Loucy (cell line): ENCODE data around the gene SYNGR3.

Experiments used
- EZH2phosphoT487 ChIP-seq: fragments of 200-600 bp; IDR thresholded peaks from 2 replicates; pipeline ENCODE4 v1.6.1; 2018; ENCODE audit warnings: antibody characterized with exemption, mild to moderate bottlenecking, moderate library complexity, borderline replicate concordance
- TF ChIP-seq, protein P1 (sequence below): fragments of 200-600 bp; sonication (generic); conservative IDR thresholded peaks from 2 replicates; pipeline ENCODE4 v1.5.1; 2014; ENCODE audit warnings: mild to moderate bottlenecking, antibody characterized with exemption, low read length

- TF ChIP-seq, protein P1, sequence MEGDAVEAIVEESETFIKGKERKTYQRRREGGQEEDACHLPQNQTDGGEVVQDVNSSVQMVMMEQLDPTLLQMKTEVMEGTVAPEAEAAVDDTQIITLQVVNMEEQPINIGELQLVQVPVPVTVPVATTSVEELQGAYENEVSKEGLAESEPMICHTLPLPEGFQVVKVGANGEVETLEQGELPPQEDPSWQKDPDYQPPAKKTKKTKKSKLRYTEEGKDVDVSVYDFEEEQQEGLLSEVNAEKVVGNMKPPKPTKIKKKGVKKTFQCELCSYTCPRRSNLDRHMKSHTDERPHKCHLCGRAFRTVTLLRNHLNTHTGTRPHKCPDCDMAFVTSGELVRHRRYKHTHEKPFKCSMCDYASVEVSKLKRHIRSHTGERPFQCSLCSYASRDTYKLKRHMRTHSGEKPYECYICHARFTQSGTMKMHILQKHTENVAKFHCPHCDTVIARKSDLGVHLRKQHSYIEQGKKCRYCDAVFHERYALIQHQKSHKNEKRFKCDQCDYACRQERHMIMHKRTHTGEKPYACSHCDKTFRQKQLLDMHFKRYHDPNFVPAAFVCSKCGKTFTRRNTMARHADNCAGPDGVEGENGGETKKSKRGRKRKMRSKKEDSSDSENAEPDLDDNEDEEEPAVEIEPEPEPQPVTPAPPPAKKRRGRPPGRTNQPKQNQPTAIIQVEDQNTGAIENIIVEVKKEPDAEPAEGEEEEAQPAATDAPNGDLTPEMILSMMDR: no peak
- TF ChIP-seq EZH2phosphoT487: no peak
These were observed 17.5 kb downstream of the SYNGR3 start for GRCh38 chr16:2007081-2007836.
